Measurements from ENCODE around the gene SORCS3.

GRCh38 chr10:105024184-105024583 is 383.1 kb downstream of the SORCS3 start:
- TF ChIP-seq CTCF (IDR thresholded peaks at IDR 0.05) (no peak), POLR2A (IDR thresholded peaks at IDR 0.05) (no peak)

Data from body of pancreas (tissue), 4 donors.